HepG2 (cell line): ENCODE measurements around the gene MPC1. TPM values are rescaled to one million over a fixed set of nuclear protein-coding genes. Genes with fewer than 3 reads are reported as not detected.
A peak's percentile ranks its signal among the peaks of the same experiment; 100 is the strongest.

Experiments
- ARHGAP35 ChIP-seq: sonication (generic); formaldehyde crosslinking; IDR thresholded peaks from 2 replicates; pipeline ENCODE4 v1.9.0; 2022; ENCODE audit warnings: mild to moderate bottlenecking, inconsistent platforms, moderate library complexity, missing genetic modification reagents, borderline replicate concordance
- KDM3A ChIP-seq: IDR thresholded peaks from 2 replicates; pipeline ENCODE4 v1.6.1; 2018; ENCODE audit warnings: low read depth, missing compliant biosample characterization
- KLF12 ChIP-seq: sonication (generic); formaldehyde crosslinking; IDR thresholded peaks from 2 replicates; pipeline ENCODE4 v1.4.0; 2020; ENCODE audit warnings: missing genetic modification reagents, borderline replicate concordance
- NFAT5 ChIP-seq: sonication (generic); formaldehyde crosslinking; IDR thresholded peaks from 2 replicates; pipeline ENCODE4 v1.4.0; 2020; ENCODE audit warnings: missing genetic modification reagents
- SIX1 ChIP-seq: sonication (generic); formaldehyde crosslinking; IDR thresholded peaks from 2 replicates; pipeline ENCODE4 v1.4.0; 2020; ENCODE audit warnings: missing genetic modification reagents, borderline replicate concordance
- SUZ12 ChIP-seq: fragments of 150-350 bp; IDR thresholded peaks from 2 replicates; pipeline ENCODE4 v1.6.1; 2014; ENCODE audit warnings: low read depth, low read length
- ZNF138 ChIP-seq: sonication (generic); formaldehyde crosslinking; IDR thresholded peaks from 2 replicates; pipeline ENCODE4 v1.5.0; 2020; ENCODE audit warnings: mild to moderate bottlenecking, low read depth, missing genetic modification reagents
- polyA plus RNA-seq, 8 experiments: library from polyadenylated mRNA; depleted of rRNA in 3 of 8; stranded (reverse) in 7 of 8; unstranded in 1 of 8; fragments of >200 nt; fragmentation: Illumina TruSeq in 4 of 8; extraction: Trizol in 4 of 8; gene quantifications; 2 replicates each; pipeline versions ENCODE4 v1.2.1 to v1.2.3, GENCODE V29; 2011 to 2016; ENCODE audit warnings: low read depth in 4 of 8, missing spikeins in 1 of 8, mixed read lengths in 1 of 8; ENCODE audit not compliant: insufficient read depth in 1 of 8
- total RNA-seq, 5 experiments: library from RNA; depleted of rRNA; stranded (reverse); fragments of >200 nt; fragmentation: Illumina TruSeq; extraction: Trizol; gene quantifications; 2 replicates each; pipeline ENCODE4 v1.2.3, GENCODE V29; 2016; ENCODE audit warnings: low read depth in 1 of 5
- TF ChIP-seq, protein P1 (sequence below): sonication (generic); formaldehyde crosslinking; IDR thresholded peaks from 2 replicates; pipeline ENCODE4 v1.4.0; 2020; ENCODE audit warnings: mild to moderate bottlenecking, missing genetic modification reagents
- TF ChIP-seq, protein P2 (sequence below): sonication (generic); formaldehyde crosslinking; IDR thresholded peaks from 2 replicates; pipeline ENCODE4 v1.4.0; 2020; ENCODE audit warnings: mild to moderate bottlenecking, missing genetic modification reagents
- TF ChIP-seq, protein P3 (sequence below): sonication (generic); formaldehyde crosslinking; IDR thresholded peaks from 2 replicates; pipeline ENCODE4 v1.5.0; 2020; ENCODE audit warnings: mild to moderate bottlenecking, missing genetic modification reagents, borderline replicate concordance

The MPC1 gene
- total and polyA plus RNA-seq, 2 of the 13 experiments (the other 11 are each of a cell fraction or from before 2014, with no cell fraction given): 189 to 214 TPM

- no peak for TF ChIP-seq NFAT5 (CRISPR knock-in tag)
- TF ChIP-seq ARHGAP35: peak; percentile 72; the same call in 1 of the 2 replicates
- no peak for TF ChIP-seq KLF12
- peak; percentile 93 for TF ChIP-seq KDM3A
- no peak for TF ChIP-seq SUZ12
- TF ChIP-seq, protein P1, sequence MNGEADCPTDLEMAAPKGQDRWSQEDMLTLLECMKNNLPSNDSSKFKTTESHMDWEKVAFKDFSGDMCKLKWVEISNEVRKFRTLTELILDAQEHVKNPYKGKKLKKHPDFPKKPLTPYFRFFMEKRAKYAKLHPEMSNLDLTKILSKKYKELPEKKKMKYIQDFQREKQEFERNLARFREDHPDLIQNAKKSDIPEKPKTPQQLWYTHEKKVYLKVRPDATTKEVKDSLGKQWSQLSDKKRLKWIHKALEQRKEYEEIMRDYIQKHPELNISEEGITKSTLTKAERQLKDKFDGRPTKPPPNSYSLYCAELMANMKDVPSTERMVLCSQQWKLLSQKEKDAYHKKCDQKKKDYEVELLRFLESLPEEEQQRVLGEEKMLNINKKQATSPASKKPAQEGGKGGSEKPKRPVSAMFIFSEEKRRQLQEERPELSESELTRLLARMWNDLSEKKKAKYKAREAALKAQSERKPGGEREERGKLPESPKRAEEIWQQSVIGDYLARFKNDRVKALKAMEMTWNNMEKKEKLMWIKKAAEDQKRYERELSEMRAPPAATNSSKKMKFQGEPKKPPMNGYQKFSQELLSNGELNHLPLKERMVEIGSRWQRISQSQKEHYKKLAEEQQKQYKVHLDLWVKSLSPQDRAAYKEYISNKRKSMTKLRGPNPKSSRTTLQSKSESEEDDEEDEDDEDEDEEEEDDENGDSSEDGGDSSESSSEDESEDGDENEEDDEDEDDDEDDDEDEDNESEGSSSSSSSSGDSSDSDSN (CRISPR knock-in tag): peak; percentile 79
- no peak for TF ChIP-seq SIX1
- TF ChIP-seq, protein P2, sequence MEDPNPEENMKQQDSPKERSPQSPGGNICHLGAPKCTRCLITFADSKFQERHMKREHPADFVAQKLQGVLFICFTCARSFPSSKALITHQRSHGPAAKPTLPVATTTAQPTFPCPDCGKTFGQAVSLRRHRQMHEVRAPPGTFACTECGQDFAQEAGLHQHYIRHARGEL (CRISPR knock-in tag): no peak
- TF ChIP-seq, protein P3, sequence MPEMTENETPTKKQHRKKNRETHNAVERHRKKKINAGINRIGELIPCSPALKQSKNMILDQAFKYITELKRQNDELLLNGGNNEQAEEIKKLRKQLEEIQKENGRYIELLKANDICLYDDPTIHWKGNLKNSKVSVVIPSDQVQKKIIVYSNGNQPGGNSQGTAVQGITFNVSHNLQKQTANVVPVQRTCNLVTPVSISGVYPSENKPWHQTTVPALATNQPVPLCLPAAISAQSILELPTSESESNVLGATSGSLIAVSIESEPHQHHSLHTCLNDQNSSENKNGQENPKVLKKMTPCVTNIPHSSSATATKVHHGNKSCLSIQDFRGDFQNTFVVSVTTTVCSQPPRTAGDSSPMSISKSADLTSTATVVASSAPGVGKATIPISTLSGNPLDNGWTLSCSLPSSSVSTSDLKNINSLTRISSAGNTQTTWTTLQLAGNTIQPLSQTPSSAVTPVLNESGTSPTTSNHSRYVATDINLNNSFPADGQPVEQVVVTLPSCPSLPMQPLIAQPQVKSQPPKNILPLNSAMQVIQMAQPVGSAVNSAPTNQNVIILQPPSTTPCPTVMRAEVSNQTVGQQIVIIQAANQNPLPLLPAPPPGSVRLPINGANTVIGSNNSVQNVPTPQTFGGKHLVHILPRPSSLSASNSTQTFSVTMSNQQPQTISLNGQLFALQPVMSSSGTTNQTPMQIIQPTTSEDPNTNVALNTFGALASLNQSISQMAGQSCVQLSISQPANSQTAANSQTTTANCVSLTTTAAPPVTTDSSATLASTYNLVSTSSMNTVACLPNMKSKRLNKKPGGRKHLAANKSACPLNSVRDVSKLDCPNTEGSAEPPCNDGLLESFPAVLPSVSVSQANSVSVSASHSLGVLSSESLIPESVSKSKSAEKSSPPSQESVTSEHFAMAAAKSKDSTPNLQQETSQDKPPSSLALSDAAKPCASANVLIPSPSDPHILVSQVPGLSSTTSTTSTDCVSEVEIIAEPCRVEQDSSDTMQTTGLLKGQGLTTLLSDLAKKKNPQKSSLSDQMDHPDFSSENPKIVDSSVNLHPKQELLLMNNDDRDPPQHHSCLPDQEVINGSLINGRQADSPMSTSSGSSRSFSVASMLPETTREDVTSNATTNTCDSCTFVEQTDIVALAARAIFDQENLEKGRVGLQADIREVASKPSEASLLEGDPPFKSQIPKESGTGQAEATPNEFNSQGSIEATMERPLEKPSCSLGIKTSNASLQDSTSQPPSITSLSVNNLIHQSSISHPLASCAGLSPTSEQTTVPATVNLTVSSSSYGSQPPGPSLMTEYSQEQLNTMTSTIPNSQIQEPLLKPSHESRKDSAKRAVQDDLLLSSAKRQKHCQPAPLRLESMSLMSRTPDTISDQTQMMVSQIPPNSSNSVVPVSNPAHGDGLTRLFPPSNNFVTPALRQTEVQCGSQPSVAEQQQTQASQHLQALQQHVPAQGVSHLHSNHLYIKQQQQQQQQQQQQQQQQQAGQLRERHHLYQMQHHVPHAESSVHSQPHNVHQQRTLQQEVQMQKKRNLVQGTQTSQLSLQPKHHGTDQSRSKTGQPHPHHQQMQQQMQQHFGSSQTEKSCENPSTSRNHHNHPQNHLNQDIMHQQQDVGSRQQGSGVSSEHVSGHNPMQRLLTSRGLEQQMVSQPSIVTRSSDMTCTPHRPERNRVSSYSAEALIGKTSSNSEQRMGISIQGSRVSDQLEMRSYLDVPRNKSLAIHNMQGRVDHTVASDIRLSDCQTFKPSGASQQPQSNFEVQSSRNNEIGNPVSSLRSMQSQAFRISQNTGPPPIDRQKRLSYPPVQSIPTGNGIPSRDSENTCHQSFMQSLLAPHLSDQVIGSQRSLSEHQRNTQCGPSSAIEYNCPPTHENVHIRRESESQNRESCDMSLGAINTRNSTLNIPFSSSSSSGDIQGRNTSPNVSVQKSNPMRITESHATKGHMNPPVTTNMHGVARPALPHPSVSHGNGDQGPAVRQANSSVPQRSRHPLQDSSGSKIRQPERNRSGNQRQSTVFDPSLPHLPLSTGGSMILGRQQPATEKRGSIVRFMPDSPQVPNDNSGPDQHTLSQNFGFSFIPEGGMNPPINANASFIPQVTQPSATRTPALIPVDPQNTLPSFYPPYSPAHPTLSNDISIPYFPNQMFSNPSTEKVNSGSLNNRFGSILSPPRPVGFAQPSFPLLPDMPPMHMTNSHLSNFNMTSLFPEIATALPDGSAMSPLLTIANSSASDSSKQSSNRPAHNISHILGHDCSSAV (CRISPR knock-in tag): no peak; the same call in 1 of the 2 replicates
- TF ChIP-seq ZNF138 (CRISPR knock-in tag): no peak
These were observed 824 bp downstream of the MPC1 start (continued) for GRCh38 chr6:166381733-166382499.
